GM23248 (cell line): ENCODE data around the gene CAST. TPM values are rescaled to one million over a fixed set of nuclear protein-coding genes. Genes with fewer than 3 reads are reported as not detected.
"Not testable (repeated sequence)": the region's sequence is repeated elsewhere in the genome, so short reads cannot be mapped to it uniquely, and the experiment has no call there.

Experiments
- DNase-seq: peaks from one replicate; pipeline ENCODE4 v3.0.0-alpha.2; 2015
- H2AFZ ChIP-seq: fragments of 200-600 bp; sonication (generic); 2 replicates; pipeline ENCODE4 v1.6.1; 2016; ENCODE audit warnings: antibody characterized with exemption
- H3F3A ChIP-seq: fragments of 200-600 bp; sonication (generic); 2 replicates; pipeline ENCODE4 v1.6.1; 2016; ENCODE audit warnings: mild to moderate bottlenecking, antibody characterized with exemption, mixed run types; ENCODE audit not compliant: insufficient read depth
- H3K27ac ChIP-seq: fragments of 200-600 bp; sonication (generic); 2 replicates; pipeline ENCODE4 v1.5.1; 2016; ENCODE audit warnings: mild to moderate bottlenecking
- H3K27me3 ChIP-seq: fragments of 200-600 bp; sonication (generic); replicated peaks from 2 replicates; pipeline ENCODE4 v1.6.1; 2016; ENCODE audit warnings: mild to moderate bottlenecking; ENCODE audit not compliant: insufficient read depth
- H3K36me3 ChIP-seq: fragments of 200-600 bp; sonication (generic); 2 replicates; pipeline ENCODE4 v1.6.1; 2016; ENCODE audit warnings: low read depth, mild to moderate bottlenecking
- H3K4me1 ChIP-seq: fragments of 200-600 bp; sonication (generic); 2 replicates; pipeline ENCODE4 v1.6.1; 2016; ENCODE audit warnings: mild to moderate bottlenecking; ENCODE audit not compliant: insufficient read depth
- H3K4me2 ChIP-seq: fragments of 200-600 bp; sonication (generic); one replicate; pipeline ENCODE4 v1.6.1; 2016; ENCODE audit warnings: mild to moderate bottlenecking; ENCODE audit not compliant: unreplicated experiment
- H3K4me3 ChIP-seq: fragments of 200-600 bp; sonication (generic); 2 replicates; pipeline ENCODE4 v1.5.1; 2016; ENCODE audit warnings: mild to moderate bottlenecking
- H3K79me2 ChIP-seq: fragments of 200-600 bp; sonication (generic); 2 replicates; pipeline ENCODE4 v1.6.1; 2016; ENCODE audit warnings: mild to moderate bottlenecking; ENCODE audit not compliant: insufficient read depth
- H3K9ac ChIP-seq: fragments of 200-600 bp; sonication (generic); 2 replicates; pipeline ENCODE4 v1.6.1; 2016; ENCODE audit warnings: mild to moderate bottlenecking
- H3K9me2 ChIP-seq: fragments of 200-600 bp; sonication (generic); 2 replicates; pipeline ENCODE4 v1.6.1; 2016; ENCODE audit warnings: mixed run types, mild to moderate bottlenecking, moderate library complexity; ENCODE audit not compliant: insufficient read depth
- H3K9me3 ChIP-seq: fragments of 200-600 bp; sonication (generic); one replicate; pipeline ENCODE4 v1.6.1; 2017; ENCODE audit warnings: low read depth
- H4K20me1 ChIP-seq: fragments of 200-600 bp; sonication (generic); 2 replicates; pipeline ENCODE4 v1.6.0; 2016; ENCODE audit not compliant: insufficient read depth
- EZH2 ChIP-seq: fragments of 200-600 bp; sonication (generic); IDR thresholded peaks from 2 replicates; pipeline ENCODE4 v1.6.1; 2018; ENCODE audit warnings: antibody characterized with exemption, mild to moderate bottlenecking; ENCODE audit not compliant: insufficient read depth, poor library complexity, severe bottlenecking
- EZH2phosphoT487 ChIP-seq: fragments of 200-600 bp; sonication (generic); IDR thresholded peaks from 2 replicates; pipeline ENCODE4 v1.6.1; 2018; ENCODE audit warnings: antibody characterized with exemption, moderate library complexity, mild to moderate bottlenecking, low read depth; ENCODE audit not compliant: insufficient read depth
- WGBS, 2 experiments: methylation state at CpG; one replicate each; pipeline ENCODE4 v1.1.6; 2015 to 2017; ENCODE audit warnings: low lambda C conversion rate in 2 of 2, low coverage in 1 of 2; ENCODE audit errors: missing lambda C conversion rate in 2 of 2; 5-methylcytosine and 5-hydroxymethylcytosine counted together
- in situ Hi-C: fragments of 300-500 bp; cut with MboI; formaldehyde crosslinking; loops from 2 replicates; pipeline ENCODE4 v1.15.0; 2020
- polyA plus RNA-seq: library from polyadenylated mRNA; unstranded; fragments of >200 nt; fragmentation: Nextera tagmentation; extraction: Ambion mirVana; gene quantifications from 2 replicates; pipeline ENCODE4 v1.2.1, GENCODE V29; 2016
- total RNA-seq: library from RNA; depleted of rRNA; stranded (reverse); fragments of >200 nt; shearing (Covaris generic); gene quantifications from 2 replicates; pipeline ENCODE4 v1.2.3, GENCODE V29; 2014

Gene CAST
- total and polyA plus RNA-seq, 2 experiments from 2014 or later: 179 to 196 TPM

- Histone ChIP-seq H3K4me1 (peaks cover 9% of the 10 kb centered on the region; the same call in 1 of the 2 replicates), H3K27me3 (no peaks in the 10 kb centered on the region), H2AFZ (no peak overlapping the region), H3K9ac (no peak overlapping the region), H3K9me3 (no peaks in the 10 kb centered on the region), H3K36me3 (no peaks in the 10 kb centered on the region), H3K4me3 (no peak overlapping the region), H4K20me1 (no peaks in the 10 kb centered on the region), H3F3A (peaks cover 15% of the 10 kb centered on the region), H3K27ac (no peak overlapping the region), H3K9me2 (no peaks in the 10 kb centered on the region; the same call in 1 of the 2 replicates), H3K79me2 (no peaks in the 10 kb centered on the region), H3K4me2 (no peak overlapping the region)
- TF ChIP-seq EZH2 (no peak), EZH2phosphoT487 (no peak)
- 31 to 39% methylated on average over 3 of the region's 3 CpGs for WGBS, 2 experiments
- in situ Hi-C loops: no loop called here
- DNase-seq: peak; percentile 52
Observed at GRCh38 chr5:96790961-96791504, 128.9 kb downstream of the CAST start.

DNA sequence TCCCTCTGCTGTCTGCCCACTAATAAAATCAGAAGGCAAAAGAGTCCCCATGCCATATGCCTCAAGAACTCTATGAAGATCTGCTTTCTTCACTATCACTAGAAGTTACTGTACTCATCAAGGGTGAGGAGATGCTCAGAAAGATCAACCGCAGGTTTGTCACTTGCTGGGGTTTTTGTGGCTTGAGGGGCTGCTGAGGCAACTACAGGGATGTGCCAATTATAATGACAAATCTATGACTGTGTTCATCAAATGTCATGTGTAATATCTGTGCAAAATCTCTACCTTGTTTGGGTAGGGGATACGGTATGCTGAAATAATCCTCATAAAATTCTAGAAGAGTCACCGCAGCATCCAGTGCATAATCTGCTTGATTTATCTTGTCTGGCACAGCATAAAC lies 132.6 kb downstream of the CAST start:
- peaks cover 9% of the 10 kb centered on the region; the same call in 1 of the 2 replicates for H3K4me1 ChIP-seq
- H3K36me3 ChIP-seq: peaks cover 4% of the 10 kb centered on the region; the same call in 1 of the 2 replicates
- no peaks in the 10 kb centered on the region for H4K20me1 ChIP-seq
- no peak overlapping the region for H2AFZ ChIP-seq
- H3K9me3 ChIP-seq: no peaks in the 10 kb centered on the region
- H3K79me2 ChIP-seq: no peaks in the 10 kb centered on the region
- in situ Hi-C loops: no loop called here
- DNase-seq: no peak
- no peak for TF ChIP-seq EZH2
- no peak for TF ChIP-seq EZH2phosphoT487
- no peaks in the 10 kb centered on the region; the same call in 1 of the 2 replicates for H3K9me2 ChIP-seq
- no peaks in the 10 kb centered on the region for H3K27me3 ChIP-seq
- H3K4me2 ChIP-seq: no peak overlapping the region
- no peak overlapping the region for H3K9ac ChIP-seq
- peaks cover 9% of the 10 kb centered on the region; the same call in 1 of the 2 replicates for H3F3A ChIP-seq
- 94 to 99% methylated on average over 3 of the region's 3 CpGs for WGBS, 2 experiments
- H3K4me3 ChIP-seq: no peak overlapping the region
- no peak overlapping the region for H3K27ac ChIP-seq

DNA sequence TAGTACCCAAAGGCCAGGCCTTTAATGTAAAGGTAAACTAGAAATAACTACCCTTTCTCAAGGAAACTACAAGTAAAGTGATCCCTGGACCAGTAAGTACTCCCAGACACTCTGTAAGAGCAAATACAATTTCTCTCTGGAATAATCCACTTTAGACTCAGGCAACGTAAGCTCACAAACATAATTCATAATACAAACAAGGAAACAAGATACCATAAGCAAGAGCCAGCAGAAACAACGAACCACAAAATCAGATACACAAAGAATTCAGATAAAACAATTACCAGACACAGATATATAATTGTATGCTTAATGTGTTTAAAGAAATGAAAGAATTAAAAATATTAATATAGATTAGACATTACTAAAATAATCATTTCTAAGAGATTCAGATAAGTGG lies 133.4 kb downstream of the CAST start:
- Histone ChIP-seq H3K79me2 (no peaks in the 10 kb centered on the region), H3K9me2 (no peaks in the 10 kb centered on the region; the same call in 1 of the 2 replicates), H4K20me1 (no peaks in the 10 kb centered on the region), H3K27me3 (no peaks in the 10 kb centered on the region), H3F3A (0 out of 2 replicates have a peak, but pooled peaks cover 5% of the 10 kb centered on the region), H2AFZ (no peak overlapping the region), H3K4me1 (peaks cover 9% of the 10 kb centered on the region; the same call in 1 of the 2 replicates), H3K4me3 (no peak overlapping the region), H3K9me3 (no peaks in the 10 kb centered on the region), H3K4me2 (no peak overlapping the region), H3K27ac (no peak overlapping the region), H3K9ac (no peak overlapping the region), H3K36me3 (peaks cover 4% of the 10 kb centered on the region; the same call in 1 of the 2 replicates)
- no peak for DNase-seq
- 96 to 97% methylated on average over 2 of the region's 2 CpGs for WGBS, 2 experiments
- TF ChIP-seq EZH2 (no peak), EZH2phosphoT487 (no peak)
- in situ Hi-C loops: no loop called here

GRCh38 chr5:96796434-96796833 lies 134.3 kb downstream of the CAST start:
- TF ChIP-seq EZH2: no peak
- no peak for TF ChIP-seq EZH2phosphoT487
- Histone ChIP-seq H3K36me3 (peaks cover 4% of the 10 kb centered on the region; the same call in 1 of the 2 replicates), H2AFZ (no peak overlapping the region), H3K27me3 (no peaks in the 10 kb centered on the region), H3K4me3 (no peak overlapping the region), H3K9me3 (no peaks in the 10 kb centered on the region), H3K9me2 (no peaks in the 10 kb centered on the region; the same call in 1 of the 2 replicates), H3K9ac (no peak overlapping the region), H4K20me1 (no peaks in the 10 kb centered on the region), H3K79me2 (no peaks in the 10 kb centered on the region), H3K27ac (no peak overlapping the region), H3K4me1 (peaks cover 3% of the 10 kb centered on the region; the same call in 1 of the 2 replicates), H3F3A (0 out of 2 replicates have a peak, but pooled peaks cover 2% of the 10 kb centered on the region), H3K4me2 (no peak overlapping the region)
- 90 to 96% methylated on average over 2 of the region's 2 CpGs for WGBS, 2 experiments
- DNase-seq: no peak
- in situ Hi-C loops: no loop called here

- H3K9me2 ChIP-seq, in situ Hi-C loops, DNase-seq, H3F3A ChIP-seq, H3K4me2 ChIP-seq, H3K36me3 ChIP-seq, H3K4me3 ChIP-seq, H4K20me1 ChIP-seq, H3K9me3 ChIP-seq, H3K79me2 ChIP-seq, H2AFZ ChIP-seq, H3K4me1 ChIP-seq, H3K27ac ChIP-seq, H3K9ac ChIP-seq, H3K27me3 ChIP-seq: not testable (repeated sequence)
- 90 to 92% methylated on average over 5 to 11 of the region's 11 CpGs for WGBS, 2 experiments
Observed at GRCh38 chr5:96801718-96802117, 139.5 kb downstream of the CAST start.
